Chondrocyte (in vitro differentiated cells): ENCODE results near the gene CTIF. TPM values are rescaled to one million over a fixed set of nuclear protein-coding genes. Genes with fewer than 3 reads are reported as not detected.

Source experiments
- DNase-seq: peaks from one replicate; pipeline ENCODE4 v3.0.0; 2021; ENCODE audit warnings: mixed read lengths, low spot score
- H3K27ac Mint-ChIP-seq: one replicate; pipeline ENCODE4 v1.8.0; 2021; ENCODE audit warnings: mild to moderate bottlenecking, moderate library complexity, mixed read lengths; ENCODE audit not compliant: unreplicated experiment
- H3K27me3 Mint-ChIP-seq: 2 replicates; pipeline ENCODE4 v1.8.0; 2021; ENCODE audit warnings: low read depth, mixed read lengths
- H3K36me3 Mint-ChIP-seq: 2 replicates; pipeline ENCODE4 v1.8.0; 2021; ENCODE audit warnings: low read depth, mixed read lengths
- H3K4me1 Mint-ChIP-seq: 2 replicates; pipeline ENCODE4 v1.8.0; 2021; ENCODE audit warnings: low read depth, mild to moderate bottlenecking, mixed read lengths
- H3K4me3 Mint-ChIP-seq: one replicate; pipeline ENCODE4 v1.8.0; 2021; ENCODE audit warnings: mild to moderate bottlenecking, moderate library complexity, mixed read lengths; ENCODE audit not compliant: unreplicated experiment
- H3K9me3 Mint-ChIP-seq: 2 replicates; pipeline ENCODE4 v1.8.0; 2021; ENCODE audit warnings: low read depth, mixed read lengths
- total RNA-seq: library from RNA; stranded (reverse); gene quantifications from 3 replicates; pipeline ENCODE4 v1.2.1, GENCODE V29; 2021
- TF ChIP-seq, protein P1 (sequence below): fragments of 200-600 bp; sonication (generic); IDR thresholded peaks from 2 replicates; pipeline ENCODE4 v1.5.0; 2021; ENCODE audit warnings: antibody characterized with exemption, mild to moderate bottlenecking, moderate library complexity

Gene CTIF
- total RNA-seq, 1 donor from 2014 or later, result 184 TPM

GRCh38 chr18:48818329-48819254, 279.8 kb downstream of the CTIF start:
- H3K4me3 Mint-ChIP-seq, result no peak overlapping the region
- peaks cover 60% of the 10 kb centered on the region for H3K36me3 Mint-ChIP-seq
- H3K27me3 Mint-ChIP-seq, result no peaks in the 10 kb centered on the region
- peak; percentile 62 for DNase-seq
- peak overlapping the region; percentile 39 for H3K27ac Mint-ChIP-seq
- peaks cover 38% of the 10 kb centered on the region for H3K4me1 Mint-ChIP-seq
- TF ChIP-seq, protein P1, sequence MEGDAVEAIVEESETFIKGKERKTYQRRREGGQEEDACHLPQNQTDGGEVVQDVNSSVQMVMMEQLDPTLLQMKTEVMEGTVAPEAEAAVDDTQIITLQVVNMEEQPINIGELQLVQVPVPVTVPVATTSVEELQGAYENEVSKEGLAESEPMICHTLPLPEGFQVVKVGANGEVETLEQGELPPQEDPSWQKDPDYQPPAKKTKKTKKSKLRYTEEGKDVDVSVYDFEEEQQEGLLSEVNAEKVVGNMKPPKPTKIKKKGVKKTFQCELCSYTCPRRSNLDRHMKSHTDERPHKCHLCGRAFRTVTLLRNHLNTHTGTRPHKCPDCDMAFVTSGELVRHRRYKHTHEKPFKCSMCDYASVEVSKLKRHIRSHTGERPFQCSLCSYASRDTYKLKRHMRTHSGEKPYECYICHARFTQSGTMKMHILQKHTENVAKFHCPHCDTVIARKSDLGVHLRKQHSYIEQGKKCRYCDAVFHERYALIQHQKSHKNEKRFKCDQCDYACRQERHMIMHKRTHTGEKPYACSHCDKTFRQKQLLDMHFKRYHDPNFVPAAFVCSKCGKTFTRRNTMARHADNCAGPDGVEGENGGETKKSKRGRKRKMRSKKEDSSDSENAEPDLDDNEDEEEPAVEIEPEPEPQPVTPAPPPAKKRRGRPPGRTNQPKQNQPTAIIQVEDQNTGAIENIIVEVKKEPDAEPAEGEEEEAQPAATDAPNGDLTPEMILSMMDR, result no peak
- H3K9me3 Mint-ChIP-seq, result peaks cover 7% of the 10 kb centered on the region

- H3K27me3 Mint-ChIP-seq, result no peaks in the 10 kb centered on the region
- H3K9me3 Mint-ChIP-seq, result peaks cover 9% of the 10 kb centered on the region
- TF ChIP-seq, protein P1, result no peak
- DNase-seq, result peak; percentile 56
- peaks cover 33% of the 10 kb centered on the region for H3K4me1 Mint-ChIP-seq
- no peak overlapping the region for H3K27ac Mint-ChIP-seq
- peaks cover 62% of the 10 kb centered on the region for H3K36me3 Mint-ChIP-seq
- H3K4me3 Mint-ChIP-seq, result no peak overlapping the region
Observed at GRCh38 chr18:48819276-48819675, 280.4 kb downstream of the CTIF start.

GRCh38 chr18:48819781-48820482, 281.1 kb downstream of the CTIF start:
- Mint-ChIP-seq H3K4me3 (no peak overlapping the region), H3K9me3 (peaks cover 9% of the 10 kb centered on the region), H3K36me3 (peaks cover 66% of the 10 kb centered on the region), H3K27me3 (no peaks in the 10 kb centered on the region), H3K4me1 (peaks cover 33% of the 10 kb centered on the region), H3K27ac (peak overlapping the region; percentile 36)
- DNase-seq, result peak; percentile 58
- TF ChIP-seq, protein P1, result no peak

DNA sequence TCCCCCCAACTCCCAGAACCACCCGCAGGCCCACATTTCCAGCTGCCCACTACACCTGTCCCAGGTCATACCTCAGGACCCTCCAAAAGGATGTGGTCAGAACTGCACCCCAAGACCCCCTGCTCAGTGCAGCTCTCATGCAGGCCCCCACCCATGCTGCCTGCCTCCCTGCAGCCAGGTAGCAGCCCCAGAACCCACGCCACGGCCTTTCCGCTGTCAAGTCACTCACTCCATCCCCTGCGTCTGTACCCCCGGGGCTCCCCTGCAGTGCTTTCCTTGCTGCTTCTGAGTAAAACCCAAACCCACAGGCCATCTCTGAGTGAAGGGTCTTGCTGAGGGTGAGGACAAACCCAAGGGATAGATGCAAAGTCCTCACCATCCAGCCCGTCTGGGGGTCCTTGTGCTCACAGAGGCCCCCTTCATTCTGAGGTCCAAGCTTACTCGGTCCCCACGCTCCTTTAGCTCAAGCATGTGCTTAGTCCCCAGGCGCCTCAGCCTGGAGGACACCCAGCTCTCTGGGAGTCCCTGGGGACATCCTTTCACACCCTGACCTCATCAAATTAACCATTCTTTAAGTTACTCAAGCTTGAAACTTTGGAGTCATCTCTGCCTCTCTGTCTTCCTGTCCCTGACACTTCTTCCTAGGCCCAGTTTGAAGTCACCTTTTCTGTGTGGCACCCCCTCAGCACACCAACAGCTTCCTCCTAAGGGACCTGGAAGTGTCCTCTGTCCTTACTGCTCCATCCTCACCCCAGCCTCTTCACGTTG, 281.8 kb downstream of the CTIF start:
- peak overlapping the region; percentile 36 for H3K27ac Mint-ChIP-seq
- H3K4me1 Mint-ChIP-seq, result peaks cover 33% of the 10 kb centered on the region
- H3K27me3 Mint-ChIP-seq, result no peaks in the 10 kb centered on the region
- TF ChIP-seq, protein P1, result no peak
- DNase-seq, result peak; percentile 83
- H3K36me3 Mint-ChIP-seq, result peaks cover 65% of the 10 kb centered on the region
- H3K9me3 Mint-ChIP-seq, result peaks cover 9% of the 10 kb centered on the region
- no peak overlapping the region for H3K4me3 Mint-ChIP-seq

DNA sequence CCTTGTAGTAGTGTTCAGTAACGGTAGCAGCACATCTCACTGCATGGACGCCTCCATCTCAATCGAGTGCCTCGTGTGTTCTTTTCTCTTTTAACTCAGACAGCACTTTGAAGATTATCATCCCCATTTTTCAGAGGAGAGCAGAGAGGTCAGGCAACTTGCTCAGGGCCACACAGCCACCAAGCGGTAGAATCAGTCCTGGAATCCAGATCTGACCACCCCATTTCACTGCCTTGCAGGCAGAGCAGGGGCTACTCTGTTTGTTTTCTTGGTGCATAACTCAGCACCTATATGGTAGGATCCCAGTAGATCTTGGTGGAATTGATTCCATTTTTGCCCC, 282.4 kb downstream of the CTIF start:
- H3K9me3 Mint-ChIP-seq, result peaks cover 9% of the 10 kb centered on the region
- H3K27ac Mint-ChIP-seq, result no peak overlapping the region
- TF ChIP-seq, protein P1, result no peak
- H3K4me3 Mint-ChIP-seq, result no peak overlapping the region
- DNase-seq, result peak; percentile 13
- H3K4me1 Mint-ChIP-seq, result peaks cover 33% of the 10 kb centered on the region
- H3K36me3 Mint-ChIP-seq, result peaks cover 62% of the 10 kb centered on the region
- H3K27me3 Mint-ChIP-seq, result no peaks in the 10 kb centered on the region
